K562 (cell line): Measurements from ENCODE around the gene ARHGAP18. TPM values are rescaled to one million over a fixed set of nuclear protein-coding genes. Genes with fewer than 3 reads are reported as not detected.

Source experiments
- ARID1B ChIP-seq: fragments of 450-650 bp; IDR thresholded peaks from 2 replicates; pipeline ENCODE4 v1.6.1; 2016; ENCODE audit warnings: antibody characterized with exemption, mild to moderate bottlenecking, inconsistent platforms
- CREB3 ChIP-seq: fragments of 450-650 bp; conservative IDR thresholded peaks from 2 replicates; pipeline ENCODE4 v1.6.1; 2016; ENCODE audit warnings: missing genetic modification characterization, low read depth, mild to moderate bottlenecking, missing compliant biosample characterization, moderate library complexity
- DEAF1 ChIP-seq: fragments of 450-650 bp; formaldehyde crosslinking; IDR thresholded peaks from 2 replicates; pipeline ENCODE4 v1.4.0; 2020; ENCODE audit warnings: mild to moderate bottlenecking, moderate library complexity
- DMBX1 ChIP-seq: fragments of 250-450 bp; sonication (Bioruptor Pico); IDR thresholded peaks from 2 replicates; pipeline ENCODE4 v1.8.0; 2022; ENCODE audit warnings: inconsistent platforms, mild to moderate bottlenecking, moderate library complexity, borderline replicate concordance
- HDGF ChIP-seq: fragments of 450-650 bp; IDR thresholded peaks from 2 replicates; pipeline ENCODE4 v1.6.1; 2016
- HINFP ChIP-seq: fragments of 450-650 bp; conservative IDR thresholded peaks from 2 replicates; pipeline ENCODE4 v1.6.1; 2016; ENCODE audit warnings: missing genetic modification characterization, low read depth, mild to moderate bottlenecking, control low read depth, missing compliant biosample characterization
- HNRNPUL1 ChIP-seq: fragments of 200-400 bp; formaldehyde crosslinking; IDR thresholded peaks from 2 replicates; pipeline ENCODE4 v1.6.1; 2017; ENCODE audit warnings: low read length
- KLF16 ChIP-seq: IDR thresholded peaks from 2 replicates; pipeline ENCODE4 v1.6.1; 2016; ENCODE audit warnings: antibody characterized with exemption
- MYBL2 ChIP-seq, 2 experiments: fragments of 450-650 bp in 1 of 2; sonication (generic) in 1 of 2; formaldehyde crosslinking in 1 of 2; IDR thresholded peaks; 2 replicates each; pipeline versions ENCODE4 v1.6.1 to v1.8.1; 2017 to 2022; ENCODE audit warnings: borderline replicate concordance in 1 of 2, inconsistent platforms in 1 of 2, low read depth in 1 of 2, mild to moderate bottlenecking in 1 of 2, missing genetic modification reagents in 1 of 2, moderate library complexity in 1 of 2
- RERE ChIP-seq: sonication (generic); formaldehyde crosslinking; IDR thresholded peaks from 2 replicates; pipeline ENCODE4 v1.8.0; 2023; ENCODE audit warnings: missing genetic modification reagents, mild to moderate bottlenecking, borderline replicate concordance
- TAF9B ChIP-seq: fragments of 450-650 bp; IDR thresholded peaks from 2 replicates; pipeline ENCODE4 v1.6.1; 2018; ENCODE audit warnings: mild to moderate bottlenecking; ENCODE audit not compliant: partially characterized antibody
- VEZF1 ChIP-seq: fragments of 200-800 bp; sonication (Bioruptor generic); IDR thresholded peaks from 2 replicates; pipeline ENCODE4 v1.6.1; 2017; ENCODE audit warnings: missing genetic modification characterization, missing compliant biosample characterization
- XRCC5 ChIP-seq: fragments of 200-400 bp; formaldehyde crosslinking; IDR thresholded peaks from 2 replicates; pipeline ENCODE4 v1.6.1; 2017; ENCODE audit warnings: low read depth, mild to moderate bottlenecking, low read length
- polyA plus RNA-seq, 8 experiments: library from polyadenylated mRNA; depleted of rRNA in 4 of 8; stranded (reverse) in 5 of 8; unstranded in 3 of 8; fragments of >200 nt; fragmentation: Nextera tagmentation in 2 of 8; fragmentation: Illumina TruSeq in 1 of 8; extraction: Ambion mirVana in 2 of 8; extraction: Trizol in 1 of 8; gene quantifications; 2 replicates each; pipeline versions ENCODE4 v1.2.1 to v1.2.3, GENCODE V29; 2011 to 2014; ENCODE audit warnings: inconsistent platforms in 1 of 8, missing spikeins in 1 of 8
- total RNA-seq, 7 experiments: library from RNA; depleted of rRNA in 6 of 7; stranded (reverse); fragments of >200 nt in 6 of 7; fragmentation: Illumina TruSeq in 2 of 7; extraction: Trizol in 2 of 7; gene quantifications; 2 replicates each; pipeline versions ENCODE4 v1.2.1 to v1.2.3, GENCODE V29; 2011 to 2021; ENCODE audit warnings: low replicate concordance in 1 of 7

Gene ARHGAP18
- total and polyA plus RNA-seq, 9 of the 15 experiments (the other 6 are each of a cell fraction or from before 2014, with no cell fraction given): 13.3 to 29.7 (median 21.1) TPM

- TF ChIP-seq RERE (no peak), HNRNPUL1 (no peak), CREB3 (tag) (0 out of 2 replicates have a peak, but pooled peaks have one; percentile 57), MYBL2 (IDR thresholded peaks at IDR 0.05; ENCODE audit: low read depth) (peak; percentile 58; the same call in 1 of the 2 replicates), MYBL2 (CRISPR knock-in tag; IDR thresholded peaks at IDR 0.05; ENCODE audit: borderline replicate concordance) (no peak), KLF16 (peak; percentile 73; the same call in 1 of the 2 replicates), ARID1B (peak; percentile 64), XRCC5 (no peak), VEZF1 (CRISPR knock-in tag) (no peak), DEAF1 (CRISPR knock-in tag) (peak; percentile 62), DMBX1 (peak; percentile 25; the same call in 1 of the 2 replicates), TAF9B (no peak), HDGF (peak; percentile 60; the same call in 1 of the 2 replicates), HINFP (tag) (0 out of 2 replicates have a peak, but pooled peaks have one; percentile 20)
These were observed 38.3 kb downstream of the ARHGAP18 start (continued) for GRCh38 chr6:129671442-129672340.
